SK-N-SH (cell line): Measurements from ENCODE around the gene CPEB2. TPM values are rescaled to one million over a fixed set of nuclear protein-coding genes. Genes with fewer than 3 reads are reported as not detected.

Experiments
- CTCF ChIA-PET: fragments of 300-600, 350-600 bp; formaldehyde crosslinking; extraction: SDS; loops from one replicate; lab custom pipeline; 2021; lab: Yijun Ruan, JAX
- POLR2A ChIA-PET: fragments of 350-600 bp; sonication (Branson Sonifier 250); formaldehyde crosslinking; extraction: SDS; loops from one replicate; lab custom pipeline; 2020; ENCODE audit warnings: antibody characterized with exemption, inconsistent platforms; lab: Yijun Ruan, JAX
- DNase-seq: peaks from one replicate; pipeline ENCODE4 v3.0.0; 2012
- H2AFZ ChIP-seq: fragments of 200-600 bp; sonication (generic); 2 replicates; pipeline ENCODE4 v1.8.1; 2016; ENCODE audit warnings: antibody characterized with exemption, mild to moderate bottlenecking, low read depth
- H3F3A ChIP-seq: fragments of 200-600 bp; sonication (generic); replicated peaks from 2 replicates; pipeline ENCODE3; 2016; ENCODE audit warnings: antibody characterized with exemption, mild to moderate bottlenecking; ENCODE audit not compliant: insufficient read depth
- H3K27ac ChIP-seq, 2 experiments: fragments of 200-500 bp in 1 of 2; fragments of 200-600 bp in 1 of 2; sonication (Bioruptor generic) in 1 of 2; sonication (generic), shearing (Covaris generic) in 1 of 2; 2 replicates each; pipeline versions ENCODE4 v1.5.1 to v1.6.1; 2014 to 2016; ENCODE audit warnings: low read depth in 2 of 2, inconsistent platforms in 1 of 2, low read length in 1 of 2, mild to moderate bottlenecking in 1 of 2, mixed read lengths in 1 of 2
- H3K27me3 ChIP-seq: fragments of 200-600 bp; sonication (generic), shearing (Covaris generic); 2 replicates; pipeline ENCODE4 v1.6.1; 2016; ENCODE audit warnings: mixed run types; ENCODE audit not compliant: insufficient read depth
- H3K36me3 ChIP-seq, 2 experiments: fragments of 200-500 bp in 1 of 2; fragments of 200-600 bp in 1 of 2; sonication (Bioruptor generic) in 1 of 2; sonication (generic) in 1 of 2; replicated peaks in 1 of 2; 2 replicates each; pipeline versions ENCODE3 to v1.5.1; 2014 to 2016; ENCODE audit warnings: low read length in 1 of 2, mild to moderate bottlenecking in 1 of 2; ENCODE audit not compliant: insufficient read depth in 2 of 2, control insufficient read depth in 1 of 2
- H3K4me1 ChIP-seq, 2 experiments: fragments of 200-500 bp in 1 of 2; fragments of 200-600 bp in 1 of 2; sonication (Bioruptor generic) in 1 of 2; sonication (generic), shearing (Covaris generic) in 1 of 2; 2 replicates each; pipeline versions ENCODE4 v1.5.1 to v1.6.1; 2014 to 2016; ENCODE audit warnings: low read depth in 1 of 2, low read length in 1 of 2, mixed run types in 1 of 2; ENCODE audit not compliant: insufficient read depth in 2 of 2, control insufficient read depth in 1 of 2
- H3K4me2 ChIP-seq: fragments of 200-600 bp; sonication (generic), shearing (Covaris generic); 2 replicates; pipeline ENCODE4 v1.6.1; 2017; ENCODE audit warnings: mixed run types
- H3K4me3 ChIP-seq, 2 experiments: fragments of 200-500 bp in 1 of 2; fragments of 200-600 bp in 1 of 2; sonication (Bioruptor generic) in 1 of 2; sonication (generic), shearing (Covaris generic) in 1 of 2; 2 replicates each; pipeline versions ENCODE4 v1.5.1 to v1.8.1; 2014 to 2016; ENCODE audit warnings: low read depth in 2 of 2, inconsistent platforms in 1 of 2, low read length in 1 of 2, mild to moderate bottlenecking in 1 of 2, mixed read lengths in 1 of 2, moderate library complexity in 1 of 2
- H3K79me2 ChIP-seq: fragments of 200-600 bp; sonication (generic); 2 replicates; pipeline ENCODE4 v1.8.1; 2017; ENCODE audit warnings: mild to moderate bottlenecking; ENCODE audit not compliant: insufficient read depth
- H3K9ac ChIP-seq: fragments of 200-600 bp; sonication (generic); 2 replicates; pipeline ENCODE4 v1.6.1; 2017; ENCODE audit warnings: mixed run types
- H3K9me2 ChIP-seq: fragments of 200-600 bp; sonication (generic); 2 replicates; pipeline ENCODE4 v1.6.1; 2017; ENCODE audit warnings: mixed run types
- H3K9me3 ChIP-seq: fragments of 200-600 bp; sonication (generic); 2 replicates; pipeline ENCODE4 v1.6.1; 2017; ENCODE audit warnings: mixed run types, mild to moderate bottlenecking, moderate library complexity
- H4K20me1 ChIP-seq: fragments of 200-600 bp; sonication (generic); 2 replicates; pipeline ENCODE4 v1.6.1; 2017; ENCODE audit warnings: mild to moderate bottlenecking, mixed run types; ENCODE audit not compliant: insufficient read depth
- CTCF ChIP-seq: fragments of 200-600 bp; sonication (generic); IDR thresholded peaks from 2 replicates; pipeline ENCODE4 v1.6.1; 2017; ENCODE audit warnings: antibody characterized with exemption, mild to moderate bottlenecking, moderate library complexity
- ELF1 ChIP-seq: IDR thresholded peaks from 2 replicates; pipeline ENCODE4 v1.4.0; 2012
- EZH2phosphoT487 ChIP-seq: fragments of 200-600 bp; sonication (generic); IDR thresholded peaks from 2 replicates; pipeline ENCODE4 v1.6.1; 2017; ENCODE audit warnings: low read depth, mixed run types, mild to moderate bottlenecking, antibody characterized with exemption, moderate library complexity, borderline replicate concordance
- GABPA ChIP-seq: IDR thresholded peaks from 2 replicates; pipeline ENCODE4 v1.4.0; 2012; ENCODE audit warnings: low read depth, mild to moderate bottlenecking
- IRF3 ChIP-seq: fragments of 150-350 bp; IDR thresholded peaks from 2 replicates; pipeline ENCODE4 v1.6.1; 2016; ENCODE audit warnings: mild to moderate bottlenecking, low read depth, low read length
- MAX ChIP-seq: IDR thresholded peaks from 2 replicates; pipeline ENCODE4 v1.4.0; 2012; ENCODE audit warnings: low read depth
- NFIC ChIP-seq: IDR thresholded peaks from 2 replicates; pipeline ENCODE4 v1.4.0; 2012; ENCODE audit warnings: borderline replicate concordance
- NRF1 ChIP-seq: IDR thresholded peaks from 2 replicates; pipeline ENCODE4 v1.6.1; 2012; ENCODE audit warnings: low read depth, mild to moderate bottlenecking, low read length
- PBX3 ChIP-seq: IDR thresholded peaks from 2 replicates; pipeline ENCODE4; 2012
- POLR2AphosphoS5 ChIP-seq: IDR thresholded peaks from 2 replicates; pipeline ENCODE4 v1.6.1; 2012; ENCODE audit warnings: low read depth, low read length
- RCOR1 ChIP-seq: fragments of 150-350 bp; IDR thresholded peaks from 2 replicates; pipeline ENCODE4 v1.6.1; 2017; ENCODE audit warnings: antibody characterized with exemption, low read length
- REST ChIP-seq: IDR thresholded peaks from 2 replicates; pipeline ENCODE4 v1.6.1; 2012; ENCODE audit warnings: mild to moderate bottlenecking, low read depth, low read length, moderate library complexity
- RXRA ChIP-seq: IDR thresholded peaks from 2 replicates; pipeline ENCODE4 v1.4.0; 2012; ENCODE audit warnings: low read depth, mild to moderate bottlenecking, borderline replicate concordance
- SIN3A ChIP-seq: IDR thresholded peaks from 2 replicates; pipeline ENCODE4 v1.6.1; 2012; ENCODE audit warnings: low read depth, mild to moderate bottlenecking, low read length, moderate library complexity, borderline replicate concordance
- SMC3 ChIP-seq: IDR thresholded peaks from 2 replicates; pipeline ENCODE4 v1.6.1; 2012; ENCODE audit warnings: low read depth, low read length, improper control_type of control experiment
- TAF1 ChIP-seq: IDR thresholded peaks from 2 replicates; pipeline ENCODE4 v1.6.1; 2012; ENCODE audit warnings: low read depth, mild to moderate bottlenecking, low read length, moderate library complexity, borderline replicate concordance
- USF2 ChIP-seq: fragments of 150-350 bp; IDR thresholded peaks from 2 replicates; pipeline ENCODE4 v1.6.1; 2017; ENCODE audit warnings: antibody characterized with exemption, low read length, low read depth, borderline replicate concordance
- WGBS: methylation state at CpG from one replicate; pipeline ENCODE4 v1.1.6; 2017; ENCODE audit warnings: low lambda C conversion rate; 5-methylcytosine and 5-hydroxymethylcytosine counted together
- polyA plus RNA-seq, 3 experiments: library from polyadenylated mRNA; depleted of rRNA; stranded (reverse); fragments of >200 nt; gene quantifications; 2 replicates each; pipeline ENCODE4 v1.2.3, GENCODE V29; 2012

Gene CPEB2
- polyA plus RNA-seq, 1 of the 3 experiments (the other 2 are of a cell fraction) = 2.1 TPM

GRCh38 chr4:15089979-15090378 is 87.7 kb downstream of the CPEB2 start:
- no peaks in the 10 kb centered on the region for H3K36me3 ChIP-seq
- ChIA-PET CTCF (no interaction called here), POLR2A (no interaction called here)
- TF ChIP-seq MAX (no peak), REST (no peak), USF2 (no peak), ELF1 (no peak), RCOR1 (no peak), NFIC (no peak), POLR2AphosphoS5 (no peak), EZH2phosphoT487 (no peak), SMC3 (no peak), RXRA (no peak), CTCF (no peak), GABPA (no peak), IRF3 (no peak), NRF1 (no peak), PBX3 (no peak), SIN3A (no peak), TAF1 (no peak)
- no peaks in the 10 kb centered on the region for H3K27me3 ChIP-seq
- no peak overlapping the region for H2AFZ ChIP-seq
- no peaks in the 10 kb centered on the region for H3K9me2 ChIP-seq
- H3K27ac ChIP-seq = no peak overlapping the region
- H3K9ac ChIP-seq = no peak overlapping the region
- H3K9me3 ChIP-seq = no peaks in the 10 kb centered on the region
- 64% methylated on average over 3 of the region's 3 CpGs for WGBS
- no peak overlapping the region for H3K4me3 ChIP-seq
- no peaks in the 10 kb centered on the region for H3K4me1 ChIP-seq
- H4K20me1 ChIP-seq = no peaks in the 10 kb centered on the region
- no peak for DNase-seq
- no peaks in the 10 kb centered on the region for H3F3A ChIP-seq
- H3K79me2 ChIP-seq = no peaks in the 10 kb centered on the region
- no peak overlapping the region for H3K4me2 ChIP-seq
